Measurements from ENCODE around the gene PCDHB5.
"Not testable (repeated sequence)": the region's sequence is repeated elsewhere in the genome, so short reads cannot be mapped to it uniquely, and the experiment has no call there.

- not testable (repeated sequence) for TF ChIP-seq POLR2A (IDR thresholded peaks at IDR 0.05)
- TF ChIP-seq, protein P1, sequence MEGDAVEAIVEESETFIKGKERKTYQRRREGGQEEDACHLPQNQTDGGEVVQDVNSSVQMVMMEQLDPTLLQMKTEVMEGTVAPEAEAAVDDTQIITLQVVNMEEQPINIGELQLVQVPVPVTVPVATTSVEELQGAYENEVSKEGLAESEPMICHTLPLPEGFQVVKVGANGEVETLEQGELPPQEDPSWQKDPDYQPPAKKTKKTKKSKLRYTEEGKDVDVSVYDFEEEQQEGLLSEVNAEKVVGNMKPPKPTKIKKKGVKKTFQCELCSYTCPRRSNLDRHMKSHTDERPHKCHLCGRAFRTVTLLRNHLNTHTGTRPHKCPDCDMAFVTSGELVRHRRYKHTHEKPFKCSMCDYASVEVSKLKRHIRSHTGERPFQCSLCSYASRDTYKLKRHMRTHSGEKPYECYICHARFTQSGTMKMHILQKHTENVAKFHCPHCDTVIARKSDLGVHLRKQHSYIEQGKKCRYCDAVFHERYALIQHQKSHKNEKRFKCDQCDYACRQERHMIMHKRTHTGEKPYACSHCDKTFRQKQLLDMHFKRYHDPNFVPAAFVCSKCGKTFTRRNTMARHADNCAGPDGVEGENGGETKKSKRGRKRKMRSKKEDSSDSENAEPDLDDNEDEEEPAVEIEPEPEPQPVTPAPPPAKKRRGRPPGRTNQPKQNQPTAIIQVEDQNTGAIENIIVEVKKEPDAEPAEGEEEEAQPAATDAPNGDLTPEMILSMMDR (IDR thresholded peaks at IDR 0.05), result not testable (repeated sequence)
Observed at GRCh38 chr5:141102070-141102469, 32.9 kb upstream of the PCDHB5 start.
